ENCODE data around the gene KCNK17. TPM values are rescaled to one million over a fixed set of nuclear protein-coding genes. Genes with fewer than 3 reads are reported as not detected.

Gene KCNK17
- total and polyA plus RNA-seq, 4 donors, result 2.6 to 6.0 (median 3.4) TPM

- Histone ChIP-seq H3K27me3 (ENCODE audit: control insufficient read depth in 3 of 3, insufficient read depth in 3 of 3, low read length in 2 of 3) (no peaks in the 10 kb centered on the region), H3K9ac (ENCODE audit: insufficient read depth in 1 of 2, low read length in 2 of 2) (no peak overlapping the region), H3K4me1 (ENCODE audit: control insufficient read depth in 5 of 5, insufficient read depth in 5 of 5, low read length in 5 of 5) (peaks cover 0 to 5% (median 0%) of the 10 kb centered on the region in 5 donors), H3K36me3 (ENCODE audit: control insufficient read depth in 4 of 4, insufficient read depth in 4 of 4, low read length in 4 of 4) (no peaks in the 10 kb centered on the region), H3K4me3 (no peak overlapping the region), H3K9me3 (ENCODE audit: control insufficient read depth in 4 of 4, insufficient read depth in 3 of 4, low read length in 3 of 4) (no peaks in the 10 kb centered on the region), H3K27ac (ENCODE audit: low read depth in 1 of 2, low read length in 1 of 2) (no peak overlapping the region)
- ATAC-seq (ENCODE audit: insufficient read depth, low FRiP score) (no peak), DNase-seq (peak in 1 of 3 donors; percentile 6)
- TF ChIP-seq CTCF (IDR thresholded peaks at IDR 0.05; ENCODE audit: control extremely low read depth, extremely low read depth), result no peak
- 76 to 88% methylated on average over 2 of the region's 2 CpGs for WGBS, 2 donors
These were observed 47.8 kb downstream of the KCNK17 start for GRCh38 chr6:39266375-39266774.

GRCh38 chr6:39263303-39264037 lies 50.7 kb downstream of the KCNK17 start:
- no peak for TF ChIP-seq CTCF (IDR thresholded peaks at IDR 0.05; ENCODE audit: control extremely low read depth, extremely low read depth)
- ATAC-seq (ENCODE audit: insufficient read depth, low FRiP score), result peak; percentile 41
- Histone ChIP-seq H3K27me3 (ENCODE audit: control insufficient read depth in 3 of 3, insufficient read depth in 3 of 3, low read length in 2 of 3) (no peaks in the 10 kb centered on the region), H3K4me1 (ENCODE audit: control insufficient read depth in 5 of 5, insufficient read depth in 5 of 5, low read length in 5 of 5) (peaks cover 0 to 5% (median 0%) of the 10 kb centered on the region in 5 donors), H3K27ac (ENCODE audit: low read depth in 1 of 2, low read length in 1 of 2) (no peak overlapping the region), H3K36me3 (ENCODE audit: control insufficient read depth in 4 of 4, insufficient read depth in 4 of 4, low read length in 4 of 4) (no peaks in the 10 kb centered on the region), H3K4me3 (no peak overlapping the region), H3K9me3 (ENCODE audit: control insufficient read depth in 4 of 4, insufficient read depth in 3 of 4, low read length in 3 of 4) (no peaks in the 10 kb centered on the region), H3K9ac (ENCODE audit: insufficient read depth in 1 of 2, low read length in 2 of 2) (no peak overlapping the region)
- DNase-seq, result peak in 2 of 3 donors; percentile 35 to 45
- WGBS, 2 donors, result 12 to 21% methylated on average over 5 of the region's 5 CpGs

- Histone ChIP-seq H3K9me3 (ENCODE audit: control insufficient read depth in 4 of 4, insufficient read depth in 3 of 4, low read length in 3 of 4) (no peaks in the 10 kb centered on the region), H3K27ac (ENCODE audit: low read depth in 1 of 2, low read length in 1 of 2) (no peak overlapping the region), H3K9ac (ENCODE audit: insufficient read depth in 1 of 2, low read length in 2 of 2) (no peak overlapping the region), H3K36me3 (ENCODE audit: control insufficient read depth in 4 of 4, insufficient read depth in 4 of 4, low read length in 4 of 4) (no peaks in the 10 kb centered on the region), H3K4me3 (no peak overlapping the region), H3K27me3 (ENCODE audit: control insufficient read depth in 3 of 3, insufficient read depth in 3 of 3, low read length in 2 of 3) (no peaks in the 10 kb centered on the region), H3K4me1 (ENCODE audit: control insufficient read depth in 5 of 5, insufficient read depth in 5 of 5, low read length in 5 of 5) (peaks cover 0 to 5% (median 0%) of the 10 kb centered on the region in 5 donors)
- TF ChIP-seq CTCF (IDR thresholded peaks at IDR 0.05; ENCODE audit: control extremely low read depth, extremely low read depth), result no peak
- 94 to 96% methylated on average over 3 of the region's 3 CpGs for WGBS, 2 donors
- DNase-seq (no peak), ATAC-seq (ENCODE audit: insufficient read depth, low FRiP score) (no peak)
These were observed 52.5 kb downstream of the KCNK17 start for GRCh38 chr6:39261751-39262150.

All from lung (tissue), 12 donors.